GM23248 (cell line): ENCODE measurements around the gene IFIH1.

Experiments
- EZH2 ChIP-seq: fragments of 200-600 bp; sonication (generic); IDR thresholded peaks from 2 replicates; pipeline ENCODE4 v1.6.1; 2018; ENCODE audit warnings: antibody characterized with exemption, mild to moderate bottlenecking; ENCODE audit not compliant: insufficient read depth, poor library complexity, severe bottlenecking
- EZH2phosphoT487 ChIP-seq: fragments of 200-600 bp; sonication (generic); IDR thresholded peaks from 2 replicates; pipeline ENCODE4 v1.6.1; 2018; ENCODE audit warnings: antibody characterized with exemption, moderate library complexity, mild to moderate bottlenecking, low read depth; ENCODE audit not compliant: insufficient read depth

GRCh38 chr2:162318328-162319180 lies at the start of gene IFIH1:
- no peak for TF ChIP-seq EZH2
- no peak for TF ChIP-seq EZH2phosphoT487
